ENCODE measurements around the gene NUP133. TPM values are rescaled to one million over a fixed set of nuclear protein-coding genes. Genes with fewer than 3 reads are reported as not detected.

The NUP133 gene
- total RNA-seq, 1 experiment from 2014 or later, result 50.9 TPM

DNA sequence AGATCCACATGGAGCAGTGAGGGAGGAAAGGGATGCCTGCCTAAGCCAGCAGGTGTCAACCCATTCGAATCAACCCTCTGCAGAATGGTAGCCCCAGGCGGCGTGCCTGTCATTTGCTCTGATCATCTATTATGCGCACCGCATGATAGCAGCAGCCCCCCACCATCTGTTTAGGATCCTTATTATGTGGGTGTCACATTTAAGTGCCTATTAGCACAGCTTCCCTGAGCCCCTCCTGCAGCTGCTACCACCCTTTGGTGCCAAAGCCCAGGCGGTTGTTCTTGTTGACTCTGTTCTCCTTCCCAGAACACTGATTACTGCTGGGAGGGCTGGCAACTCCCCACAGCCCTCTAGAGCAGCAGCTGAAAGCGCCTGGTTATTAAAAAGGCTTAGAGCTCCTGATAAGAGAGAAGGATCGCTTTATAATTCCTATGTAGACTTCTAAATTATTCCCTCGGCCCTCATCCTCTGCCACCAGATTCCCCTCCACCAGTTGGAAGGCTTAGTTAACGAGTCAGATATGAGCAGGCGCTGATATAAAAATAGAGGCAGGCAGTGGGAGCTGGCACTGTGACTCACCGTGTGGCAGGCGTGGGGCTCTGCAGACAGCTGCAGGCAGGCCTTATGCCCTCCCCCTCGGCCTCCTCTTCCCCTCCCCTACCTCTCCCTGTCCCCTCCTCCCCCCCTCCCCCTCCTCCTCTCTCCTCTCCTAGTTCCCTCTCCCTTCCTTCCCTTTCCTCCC is 97.3 kb downstream of the NUP133 start:
- H3K9me3 Mint-ChIP-seq (ENCODE audit: low read depth, unreplicated experiment), result no peaks in the 10 kb centered on the region
- CTCF ChIA-PET, result interaction anchor here (0.9 kb wide), 1 partner anchor 14 kb away, joined by 3 read pairs; no protein-coding TSS in a partner anchor
- intact Hi-C loops (cut with micrococcal nuclease; ENCODE audit: unreplicated experiment), result no loop called here
- peaks cover 52% of the 10 kb centered on the region for H3K27me3 Mint-ChIP-seq (ENCODE audit: unreplicated experiment)
- H3K4me3 Mint-ChIP-seq (ENCODE audit: low read depth, unreplicated experiment), result no peak overlapping the region
- TF ChIP-seq, protein P1, sequence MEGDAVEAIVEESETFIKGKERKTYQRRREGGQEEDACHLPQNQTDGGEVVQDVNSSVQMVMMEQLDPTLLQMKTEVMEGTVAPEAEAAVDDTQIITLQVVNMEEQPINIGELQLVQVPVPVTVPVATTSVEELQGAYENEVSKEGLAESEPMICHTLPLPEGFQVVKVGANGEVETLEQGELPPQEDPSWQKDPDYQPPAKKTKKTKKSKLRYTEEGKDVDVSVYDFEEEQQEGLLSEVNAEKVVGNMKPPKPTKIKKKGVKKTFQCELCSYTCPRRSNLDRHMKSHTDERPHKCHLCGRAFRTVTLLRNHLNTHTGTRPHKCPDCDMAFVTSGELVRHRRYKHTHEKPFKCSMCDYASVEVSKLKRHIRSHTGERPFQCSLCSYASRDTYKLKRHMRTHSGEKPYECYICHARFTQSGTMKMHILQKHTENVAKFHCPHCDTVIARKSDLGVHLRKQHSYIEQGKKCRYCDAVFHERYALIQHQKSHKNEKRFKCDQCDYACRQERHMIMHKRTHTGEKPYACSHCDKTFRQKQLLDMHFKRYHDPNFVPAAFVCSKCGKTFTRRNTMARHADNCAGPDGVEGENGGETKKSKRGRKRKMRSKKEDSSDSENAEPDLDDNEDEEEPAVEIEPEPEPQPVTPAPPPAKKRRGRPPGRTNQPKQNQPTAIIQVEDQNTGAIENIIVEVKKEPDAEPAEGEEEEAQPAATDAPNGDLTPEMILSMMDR (IDR thresholded peaks at IDR 0.05; ENCODE audit: unreplicated experiment), result no peak
- no peak overlapping the region for H3K27ac Mint-ChIP-seq (ENCODE audit: unreplicated experiment)
- H3K36me3 Mint-ChIP-seq (ENCODE audit: insufficient read depth, unreplicated experiment), result no peaks in the 10 kb centered on the region
- no TSS peak for BruUV-seq (replicated peaks)
- no peaks in the 10 kb centered on the region for H3K4me1 Mint-ChIP-seq (ENCODE audit: low read depth, unreplicated experiment)
- DNase-seq, result peak; percentile 49

DNA sequence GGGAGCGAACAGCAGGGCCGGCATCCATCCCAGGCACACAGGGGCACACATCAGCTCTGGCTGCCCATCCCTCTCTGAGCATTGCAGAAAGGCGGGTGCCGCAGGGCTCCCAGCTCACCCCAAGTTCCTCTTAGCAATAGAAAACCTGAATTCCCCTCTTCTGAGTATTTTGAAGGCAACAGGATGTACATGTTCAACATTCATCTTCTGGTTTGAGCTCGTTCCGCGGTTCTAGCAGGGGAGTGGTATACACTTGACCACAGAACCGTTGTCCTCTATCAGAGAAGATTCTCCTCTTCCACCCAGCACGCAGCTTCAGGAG is 97.8 kb downstream of the NUP133 start:
- no peak for DNase-seq
- H3K36me3 Mint-ChIP-seq (ENCODE audit: insufficient read depth, unreplicated experiment), result no peaks in the 10 kb centered on the region
- no peak overlapping the region for H3K4me3 Mint-ChIP-seq (ENCODE audit: low read depth, unreplicated experiment)
- no peaks in the 10 kb centered on the region for H3K9me3 Mint-ChIP-seq (ENCODE audit: low read depth, unreplicated experiment)
- H3K27me3 Mint-ChIP-seq (ENCODE audit: unreplicated experiment), result peaks cover 57% of the 10 kb centered on the region
- no peak overlapping the region for H3K27ac Mint-ChIP-seq (ENCODE audit: unreplicated experiment)
- intact Hi-C loops (cut with micrococcal nuclease; ENCODE audit: unreplicated experiment), result no loop called here
- H3K4me1 Mint-ChIP-seq (ENCODE audit: low read depth, unreplicated experiment), result no peaks in the 10 kb centered on the region
- TF ChIP-seq, protein P1 (IDR thresholded peaks at IDR 0.05; ENCODE audit: unreplicated experiment), result no peak
- CTCF ChIA-PET, result interaction anchor here (0.6 kb wide), 1 partner anchor 714 kb away, joined by 3 read pairs; no protein-coding TSS in a partner anchor
- BruUV-seq (replicated peaks), result no TSS peak

DNA sequence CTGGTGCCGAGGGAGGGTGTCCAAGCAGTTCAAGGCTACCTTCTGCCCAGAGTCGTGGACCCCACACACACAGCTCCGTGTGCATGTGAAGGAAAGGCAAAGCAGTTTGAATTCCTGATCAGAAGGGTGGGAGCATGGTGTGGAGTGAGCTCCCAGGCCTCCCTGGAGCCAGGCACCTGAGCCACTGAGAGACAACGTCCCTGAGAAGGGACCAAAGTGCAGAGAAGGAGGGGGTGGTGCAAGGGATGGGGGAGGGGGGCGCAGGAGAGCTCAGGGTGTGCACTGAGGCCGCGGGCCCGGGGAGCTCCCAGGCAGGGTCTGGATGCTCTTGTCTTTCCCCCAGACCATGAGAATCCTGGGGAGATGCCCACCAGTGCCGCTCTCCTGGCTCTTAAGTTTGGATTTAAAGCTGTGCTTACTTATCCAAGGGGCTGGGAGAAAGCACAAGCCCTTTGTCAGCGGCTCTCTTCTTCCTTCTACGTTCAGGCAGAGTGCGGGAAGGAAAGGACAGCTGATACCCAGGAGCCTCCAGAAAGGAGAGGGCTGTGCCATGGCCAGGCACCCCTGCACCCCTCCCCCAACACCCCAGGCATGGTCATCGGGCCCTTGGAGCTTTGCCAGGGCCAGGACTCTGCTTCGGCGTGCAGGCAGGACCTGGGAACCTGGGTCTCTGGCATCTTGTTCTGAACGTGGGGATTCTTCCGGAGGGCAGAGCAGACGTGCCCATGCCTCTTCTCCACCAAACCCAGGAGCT is 98.3 kb downstream of the NUP133 start:
- DNase-seq, result no peak
- H3K4me3 Mint-ChIP-seq (ENCODE audit: low read depth, unreplicated experiment), result no peak overlapping the region
- no peaks in the 10 kb centered on the region for H3K36me3 Mint-ChIP-seq (ENCODE audit: insufficient read depth, unreplicated experiment)
- no peaks in the 10 kb centered on the region for H3K9me3 Mint-ChIP-seq (ENCODE audit: low read depth, unreplicated experiment)
- BruUV-seq (replicated peaks), result no TSS peak
- H3K4me1 Mint-ChIP-seq (ENCODE audit: low read depth, unreplicated experiment), result no peaks in the 10 kb centered on the region
- peaks cover 62% of the 10 kb centered on the region for H3K27me3 Mint-ChIP-seq (ENCODE audit: unreplicated experiment)
- CTCF ChIA-PET, result interaction anchor here (0.6 kb wide), 1 partner anchor 713 kb away, joined by 3 read pairs; no protein-coding TSS in a partner anchor
- H3K27ac Mint-ChIP-seq (ENCODE audit: unreplicated experiment), result no peak overlapping the region
- TF ChIP-seq, protein P1 (IDR thresholded peaks at IDR 0.05; ENCODE audit: unreplicated experiment), result no peak
- intact Hi-C loops (cut with micrococcal nuclease; ENCODE audit: unreplicated experiment), result no loop called here

DNA sequence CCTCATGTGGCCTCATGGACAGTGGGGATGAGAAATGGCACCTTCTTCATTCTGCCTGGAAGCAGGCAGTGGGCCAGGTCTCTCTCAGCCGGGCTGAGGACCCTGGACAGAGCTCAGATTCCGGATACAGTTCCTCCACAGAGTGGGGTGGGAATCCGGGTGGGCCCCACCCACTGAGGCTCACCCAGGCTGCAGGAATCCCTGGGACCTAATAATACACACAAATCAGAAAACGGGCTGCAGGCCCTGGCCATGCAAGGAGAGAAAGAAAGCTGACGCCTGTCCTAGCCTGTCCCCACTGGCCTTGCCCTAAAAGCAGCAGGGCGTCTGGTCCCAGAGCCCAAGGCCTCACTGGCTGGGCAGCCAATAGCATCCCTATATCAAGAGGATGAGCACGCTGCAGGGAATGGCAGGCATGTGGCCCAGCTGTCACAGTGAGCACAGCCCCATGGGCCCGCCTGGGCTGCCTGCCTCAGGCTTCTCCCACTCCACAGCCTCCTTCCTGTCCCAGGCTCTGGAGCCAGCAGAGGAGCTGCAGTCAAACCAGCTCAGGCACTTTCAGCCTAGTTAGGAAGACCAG is 99.6 kb downstream of the NUP133 start:
- no peak overlapping the region for H3K27ac Mint-ChIP-seq (ENCODE audit: unreplicated experiment)
- DNase-seq, result no peak
- intact Hi-C loops (cut with micrococcal nuclease; ENCODE audit: unreplicated experiment), result no loop called here
- BruUV-seq (replicated peaks), result no TSS peak
- no peaks in the 10 kb centered on the region for H3K4me1 Mint-ChIP-seq (ENCODE audit: low read depth, unreplicated experiment)
- CTCF ChIA-PET, result no interaction called here
- H3K36me3 Mint-ChIP-seq (ENCODE audit: insufficient read depth, unreplicated experiment), result no peaks in the 10 kb centered on the region
- TF ChIP-seq, protein P1 (IDR thresholded peaks at IDR 0.05; ENCODE audit: unreplicated experiment), result no peak
- peaks cover 75% of the 10 kb centered on the region for H3K27me3 Mint-ChIP-seq (ENCODE audit: unreplicated experiment)
- H3K4me3 Mint-ChIP-seq (ENCODE audit: low read depth, unreplicated experiment), result no peak overlapping the region
- no peaks in the 10 kb centered on the region for H3K9me3 Mint-ChIP-seq (ENCODE audit: low read depth, unreplicated experiment)
